Keratinocyte (primary cell): Measurements from ENCODE around the gene POLE4. TPM values are rescaled to one million over a fixed set of nuclear protein-coding genes. Genes with fewer than 3 reads are reported as not detected.

Source experiments
- DNase-seq: peaks from one replicate; pipeline ENCODE4 v3.0.0-alpha.2; 2011; ENCODE audit warnings: low read depth, missing footprints, low spot score
- FAIRE-seq: peaks from 2 replicates; lab custom pipeline; 2011; peaks lifted over from hg19 to GRCh38; lab: Jason Lieb, UNC
- H2AFZ ChIP-seq: 2 replicates; pipeline ENCODE4 v1.6.0; 2012; ENCODE audit warnings: low read length, control low read depth, inconsistent platforms; ENCODE audit not compliant: control insufficient read depth
- H3K27ac ChIP-seq: 2 replicates; pipeline ENCODE4 v1.5.1; 2011; ENCODE audit warnings: low read length; ENCODE audit not compliant: control insufficient read depth, insufficient read depth
- H3K27me3 ChIP-seq: 3 replicates; pipeline ENCODE4 v1.6.0; 2011; ENCODE audit warnings: low read length; ENCODE audit not compliant: control insufficient read depth, insufficient read depth; ENCODE audit errors: extremely low read depth
- H3K36me3 ChIP-seq, 2 experiments: 2 replicates in 1 of 2; 3 replicates in 1 of 2; pipeline ENCODE4 v1.5.1; 2011; ENCODE audit warnings: low read length in 2 of 2, mild to moderate bottlenecking in 1 of 2; ENCODE audit not compliant: control insufficient read depth in 2 of 2, insufficient read depth in 2 of 2; ENCODE audit errors: extremely low read depth in 1 of 2
- H3K4me1 ChIP-seq: 3 replicates; pipeline ENCODE4 v1.5.1; 2011; ENCODE audit warnings: low read length; ENCODE audit not compliant: control insufficient read depth, insufficient read depth; ENCODE audit errors: extremely low read depth
- H3K4me2 ChIP-seq: 3 replicates; pipeline ENCODE4 v1.6.0; 2011; ENCODE audit warnings: low read depth, low read length; ENCODE audit not compliant: control insufficient read depth, insufficient read depth; ENCODE audit errors: extremely low read depth
- H3K4me3 ChIP-seq, 3 experiments: fragments of 200-600 bp in 1 of 3; sonication (generic) in 1 of 3; 2 replicates in 2 of 3; 3 replicates in 1 of 3; pipeline ENCODE4 v1.5.1; 2011 to 2016; ENCODE audit warnings: low read length in 3 of 3, mild to moderate bottlenecking in 3 of 3, control low read depth in 2 of 3, inconsistent platforms in 1 of 3, low read depth in 1 of 3, mixed read lengths in 1 of 3, mixed run types in 1 of 3, moderate library complexity in 1 of 3; ENCODE audit not compliant: control insufficient read depth in 2 of 3, insufficient read depth in 2 of 3; ENCODE audit errors: extremely low read depth in 1 of 3
- H3K79me2 ChIP-seq: 2 replicates; pipeline ENCODE4 v1.6.0; 2012; ENCODE audit warnings: low read length; ENCODE audit not compliant: control insufficient read depth, insufficient read depth
- H3K9ac ChIP-seq: 3 replicates; pipeline ENCODE4 v1.6.0; 2011; ENCODE audit warnings: low read length; ENCODE audit not compliant: control insufficient read depth, insufficient read depth; ENCODE audit errors: extremely low read depth
- H3K9me1 ChIP-seq: 3 replicates; pipeline ENCODE4 v1.6.0; 2011; ENCODE audit warnings: low read length; ENCODE audit not compliant: control insufficient read depth, insufficient read depth; ENCODE audit errors: extremely low read depth
- H3K9me3 ChIP-seq: 2 replicates; pipeline ENCODE4 v1.5.1; 2012; ENCODE audit warnings: low read depth, low read length; ENCODE audit not compliant: control insufficient read depth
- H4K20me1 ChIP-seq: 3 replicates; pipeline ENCODE4 v1.6.0; 2011; ENCODE audit warnings: low read length; ENCODE audit not compliant: control insufficient read depth, insufficient read depth; ENCODE audit errors: extremely low read depth
- CTCF ChIP-seq, 3 experiments: IDR thresholded peaks in 1 of 3; conservative IDR thresholded peaks in 1 of 3; optimal IDR thresholded peaks in 1 of 3; 2 replicates in 2 of 3; 3 replicates in 1 of 3; pipeline versions ENCODE3 to v1.5.1; 2011; ENCODE audit warnings: low read length in 3 of 3, mild to moderate bottlenecking in 3 of 3, moderate library complexity in 2 of 3, control low read depth in 1 of 3, inconsistent platforms in 1 of 3; ENCODE audit not compliant: insufficient read depth in 2 of 3; ENCODE audit errors: extremely low read depth in 1 of 3
- EZH2 ChIP-seq: IDR thresholded peaks from one replicate; pipeline ENCODE4 v1.6.1; 2012; ENCODE audit warnings: inconsistent platforms, mild to moderate bottlenecking, low read length, moderate library complexity
- dilution Hi-C: fragments of 300-500 bp; cut with MboI; formaldehyde crosslinking; loops from one replicate; pipeline ENCODE4 v1.7.0; 2020; ENCODE audit warnings: low sequenced_read_pairs; ENCODE audit not compliant: extremely low pct_ligation_motif_present
- polyA plus RNA-seq, 5 experiments: library from polyadenylated mRNA; depleted of rRNA in 3 of 5; stranded (reverse) in 3 of 5; stranded (forward) in 1 of 5; unstranded in 1 of 5; fragments of >200 nt; gene quantifications; 1 replicate in 1 of 5; 2 replicates in 3 of 5; 3 replicates in 1 of 5; pipeline versions ENCODE4 v1.2.1 to v1.2.3, GENCODE V29; 2011 to 2012; ENCODE audit warnings: missing spikeins in 2 of 5, low read depth in 1 of 5, low replicate concordance in 1 of 5

POLE4 gene
- polyA plus RNA-seq, 1 donor (not counting 4 experiments of a cell fraction or from before 2014, with no cell fraction given), result 66.4 TPM

GRCh38 chr2:74915743-74916142 is 42.7 kb upstream of the POLE4 start:
- H3K9me1 ChIP-seq, result no peaks in the 10 kb centered on the region
- H3K79me2 ChIP-seq, result no peaks in the 10 kb centered on the region
- H3K4me1 ChIP-seq, result peaks cover 10% of the 10 kb centered on the region
- no peaks in the 10 kb centered on the region for H3K9me3 ChIP-seq
- H3K4me2 ChIP-seq, result no peak overlapping the region
- H3K27me3 ChIP-seq, result no peaks in the 10 kb centered on the region
- H3K4me3 ChIP-seq, result no peak overlapping the region
- no peak for TF ChIP-seq CTCF (optimal IDR thresholded peaks at IDR 0.05 in 1 of 3, IDR thresholded peaks at IDR 0.05 in 1 of 3, conservative IDR thresholded peaks at IDR 0.05 in 1 of 3; ENCODE audit: extremely low read depth in 1 of 3, insufficient read depth in 2 of 3, low read length in 3 of 3)
- no peak for TF ChIP-seq EZH2
- no peak overlapping the region for H3K27ac ChIP-seq
- no peak overlapping the region for H2AFZ ChIP-seq
- DNase-seq, result no peak
- dilution Hi-C loops, result no loop called here
- FAIRE-seq, result no peak
- no peaks in the 10 kb centered on the region for H3K36me3 ChIP-seq
- H4K20me1 ChIP-seq, result no peaks in the 10 kb centered on the region
- no peak overlapping the region for H3K9ac ChIP-seq

GRCh38 chr2:74916394-74916793 is 42.0 kb upstream of the POLE4 start:
- H3K9me1 ChIP-seq, result no peaks in the 10 kb centered on the region
- DNase-seq (no peak), FAIRE-seq (no peak)
- H3K9me3 ChIP-seq, result no peaks in the 10 kb centered on the region
- no peaks in the 10 kb centered on the region for H3K27me3 ChIP-seq
- no peaks in the 10 kb centered on the region for H3K36me3 ChIP-seq
- no peak overlapping the region for H3K9ac ChIP-seq
- dilution Hi-C loops, result no loop called here
- no peak for TF ChIP-seq CTCF (optimal IDR thresholded peaks at IDR 0.05 in 1 of 3, IDR thresholded peaks at IDR 0.05 in 1 of 3, conservative IDR thresholded peaks at IDR 0.05 in 1 of 3; ENCODE audit: extremely low read depth in 1 of 3, insufficient read depth in 2 of 3, low read length in 3 of 3)
- TF ChIP-seq EZH2, result no peak
- no peak overlapping the region for H3K27ac ChIP-seq
- H3K79me2 ChIP-seq, result no peaks in the 10 kb centered on the region
- H3K4me1 ChIP-seq, result peaks cover 10% of the 10 kb centered on the region
- no peak overlapping the region for H3K4me2 ChIP-seq
- no peaks in the 10 kb centered on the region for H4K20me1 ChIP-seq
- no peak overlapping the region for H2AFZ ChIP-seq
- no peak overlapping the region for H3K4me3 ChIP-seq
